Measurements from ENCODE around the gene GTF3C2.

Gene GTF3C2

DNA sequence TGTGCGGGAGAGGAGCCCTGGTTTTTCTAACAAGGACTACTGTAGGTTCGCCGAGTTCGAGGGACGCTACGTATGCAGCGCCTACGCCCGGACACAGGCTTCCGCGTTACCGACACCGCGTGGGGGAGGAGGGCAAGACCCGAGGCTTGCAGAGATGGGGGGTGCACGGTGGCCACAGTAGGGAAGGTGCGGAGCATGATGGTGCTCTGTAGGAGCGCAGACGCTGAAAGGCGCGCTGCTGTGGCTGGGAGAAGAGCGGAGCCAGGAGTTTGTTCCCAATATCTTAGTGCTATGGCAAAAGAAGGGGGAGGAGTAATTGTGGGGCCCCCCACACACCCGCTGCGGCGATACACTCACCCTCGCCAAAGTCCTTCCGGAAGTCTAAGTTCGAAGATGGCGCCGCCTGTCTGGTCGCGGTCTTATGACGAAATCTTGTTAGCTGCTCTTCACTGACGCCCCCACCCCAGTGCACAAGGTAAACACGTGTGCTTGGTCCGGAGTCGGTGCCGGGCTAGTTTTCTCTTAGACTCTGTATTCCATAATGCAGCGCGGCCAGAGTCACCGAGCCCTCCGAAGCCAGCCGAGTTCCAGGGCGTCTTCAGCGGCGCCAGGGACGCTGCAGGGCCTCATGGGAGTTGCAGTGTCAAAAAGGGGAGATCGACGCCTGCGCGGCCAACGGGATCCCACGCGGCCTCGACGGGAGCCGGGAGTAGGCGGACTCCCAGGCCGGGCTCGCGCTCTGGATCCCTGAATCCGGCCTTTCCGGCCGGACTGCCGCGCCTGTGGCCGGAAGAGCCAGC lies at the start of gene GTF3C2 (continued):
- TF ChIP-seq, protein P1, sequence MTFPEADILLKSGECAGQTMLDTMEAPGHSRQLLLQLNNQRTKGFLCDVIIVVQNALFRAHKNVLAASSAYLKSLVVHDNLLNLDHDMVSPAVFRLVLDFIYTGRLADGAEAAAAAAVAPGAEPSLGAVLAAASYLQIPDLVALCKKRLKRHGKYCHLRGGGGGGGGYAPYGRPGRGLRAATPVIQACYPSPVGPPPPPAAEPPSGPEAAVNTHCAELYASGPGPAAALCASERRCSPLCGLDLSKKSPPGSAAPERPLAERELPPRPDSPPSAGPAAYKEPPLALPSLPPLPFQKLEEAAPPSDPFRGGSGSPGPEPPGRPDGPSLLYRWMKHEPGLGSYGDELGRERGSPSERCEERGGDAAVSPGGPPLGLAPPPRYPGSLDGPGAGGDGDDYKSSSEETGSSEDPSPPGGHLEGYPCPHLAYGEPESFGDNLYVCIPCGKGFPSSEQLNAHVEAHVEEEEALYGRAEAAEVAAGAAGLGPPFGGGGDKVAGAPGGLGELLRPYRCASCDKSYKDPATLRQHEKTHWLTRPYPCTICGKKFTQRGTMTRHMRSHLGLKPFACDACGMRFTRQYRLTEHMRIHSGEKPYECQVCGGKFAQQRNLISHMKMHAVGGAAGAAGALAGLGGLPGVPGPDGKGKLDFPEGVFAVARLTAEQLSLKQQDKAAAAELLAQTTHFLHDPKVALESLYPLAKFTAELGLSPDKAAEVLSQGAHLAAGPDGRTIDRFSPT (tag by site-specific recombination; IDR thresholded peaks at IDR 0.05) = 0 out of 2 replicates have a peak, but pooled peaks have one; percentile 31
- TF ChIP-seq ZNF776 (tag by site-specific recombination; IDR thresholded peaks at IDR 0.05; ENCODE audit: borderline replicate concordance) = no peak
- no peak for TF ChIP-seq GLI4 (tag by site-specific recombination; IDR thresholded peaks at IDR 0.05)
- no peak for TF ChIP-seq ZNF670 (tag by site-specific recombination; IDR thresholded peaks at IDR 0.05; ENCODE audit: low read depth)
- no peak for TF ChIP-seq ZBTB1 (tag by site-specific recombination; IDR thresholded peaks at IDR 0.05)
- TF ChIP-seq, protein P2, sequence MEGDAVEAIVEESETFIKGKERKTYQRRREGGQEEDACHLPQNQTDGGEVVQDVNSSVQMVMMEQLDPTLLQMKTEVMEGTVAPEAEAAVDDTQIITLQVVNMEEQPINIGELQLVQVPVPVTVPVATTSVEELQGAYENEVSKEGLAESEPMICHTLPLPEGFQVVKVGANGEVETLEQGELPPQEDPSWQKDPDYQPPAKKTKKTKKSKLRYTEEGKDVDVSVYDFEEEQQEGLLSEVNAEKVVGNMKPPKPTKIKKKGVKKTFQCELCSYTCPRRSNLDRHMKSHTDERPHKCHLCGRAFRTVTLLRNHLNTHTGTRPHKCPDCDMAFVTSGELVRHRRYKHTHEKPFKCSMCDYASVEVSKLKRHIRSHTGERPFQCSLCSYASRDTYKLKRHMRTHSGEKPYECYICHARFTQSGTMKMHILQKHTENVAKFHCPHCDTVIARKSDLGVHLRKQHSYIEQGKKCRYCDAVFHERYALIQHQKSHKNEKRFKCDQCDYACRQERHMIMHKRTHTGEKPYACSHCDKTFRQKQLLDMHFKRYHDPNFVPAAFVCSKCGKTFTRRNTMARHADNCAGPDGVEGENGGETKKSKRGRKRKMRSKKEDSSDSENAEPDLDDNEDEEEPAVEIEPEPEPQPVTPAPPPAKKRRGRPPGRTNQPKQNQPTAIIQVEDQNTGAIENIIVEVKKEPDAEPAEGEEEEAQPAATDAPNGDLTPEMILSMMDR (tag by site-specific recombination; IDR thresholded peaks at IDR 0.05) = peak; percentile 68
- no peak for TF ChIP-seq ZNF175 (tag by site-specific recombination; IDR thresholded peaks at IDR 0.05)
- TF ChIP-seq, protein P3, sequence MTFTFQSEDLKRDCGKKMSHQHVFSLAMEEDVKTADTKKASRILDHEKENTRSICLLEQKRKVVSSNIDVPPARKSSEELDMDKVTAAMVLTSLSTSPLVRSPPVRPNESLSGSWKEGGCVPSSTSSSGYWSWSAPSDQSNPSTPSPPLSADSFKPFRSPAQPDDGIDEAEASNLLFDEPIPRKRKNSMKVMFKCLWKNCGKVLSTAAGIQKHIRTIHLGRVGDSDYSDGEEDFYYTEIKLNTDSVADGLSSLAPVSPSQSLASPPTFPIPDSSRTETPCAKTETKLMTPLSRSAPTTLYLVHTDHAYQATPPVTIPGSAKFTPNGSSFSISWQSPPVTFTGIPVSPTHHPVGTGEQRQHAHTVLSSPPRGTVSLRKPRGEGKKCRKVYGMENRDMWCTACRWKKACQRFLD (tag by site-specific recombination; IDR thresholded peaks at IDR 0.05) = no peak
- TF ChIP-seq ZNF341 (tag by site-specific recombination; IDR thresholded peaks at IDR 0.05; ENCODE audit: low read depth) = peak; percentile 83; the same call in 1 of the 2 replicates
- TF ChIP-seq, protein P4, sequence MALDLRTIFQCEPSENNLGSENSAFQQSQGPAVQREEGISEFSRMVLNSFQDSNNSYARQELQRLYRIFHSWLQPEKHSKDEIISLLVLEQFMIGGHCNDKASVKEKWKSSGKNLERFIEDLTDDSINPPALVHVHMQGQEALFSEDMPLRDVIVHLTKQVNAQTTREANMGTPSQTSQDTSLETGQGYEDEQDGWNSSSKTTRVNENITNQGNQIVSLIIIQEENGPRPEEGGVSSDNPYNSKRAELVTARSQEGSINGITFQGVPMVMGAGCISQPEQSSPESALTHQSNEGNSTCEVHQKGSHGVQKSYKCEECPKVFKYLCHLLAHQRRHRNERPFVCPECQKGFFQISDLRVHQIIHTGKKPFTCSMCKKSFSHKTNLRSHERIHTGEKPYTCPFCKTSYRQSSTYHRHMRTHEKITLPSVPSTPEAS (tag by site-specific recombination; IDR thresholded peaks at IDR 0.05) = no peak
- peak; percentile 79; the same call in 1 of the 2 replicates for TF ChIP-seq ZXDB (tag by site-specific recombination; IDR thresholded peaks at IDR 0.05)
- no peak for TF ChIP-seq ZSCAN16 (tag by site-specific recombination; IDR thresholded peaks at IDR 0.05)
- TF ChIP-seq, protein P5, sequence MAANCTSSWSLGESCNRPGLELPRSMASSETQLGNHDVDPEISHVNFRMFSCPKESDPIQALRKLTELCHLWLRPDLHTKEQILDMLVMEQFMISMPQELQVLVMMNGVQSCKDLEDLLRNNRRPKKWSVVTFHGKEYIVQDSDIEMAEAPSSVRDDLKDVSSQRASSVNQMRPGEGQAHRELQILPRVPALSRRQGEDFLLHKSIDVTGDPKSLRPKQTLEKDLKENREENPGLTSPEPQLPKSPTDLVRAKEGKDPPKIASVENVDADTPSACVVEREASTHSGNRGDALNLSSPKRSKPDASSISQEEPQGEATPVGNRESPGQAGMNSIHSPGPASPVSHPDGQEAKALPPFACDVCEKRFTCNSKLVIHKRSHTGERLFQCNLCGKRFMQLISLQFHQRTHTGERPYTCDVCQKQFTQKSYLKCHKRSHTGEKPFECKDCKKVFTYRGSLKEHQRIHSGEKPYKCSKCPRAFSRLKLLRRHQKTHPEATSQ (tag by site-specific recombination; IDR thresholded peaks at IDR 0.05) = no peak
- TF ChIP-seq ZNF626 (tag by site-specific recombination; IDR thresholded peaks at IDR 0.05) = no peak
- TF ChIP-seq ZNF223 (tag by site-specific recombination; IDR thresholded peaks at IDR 0.05) = no peak
- no peak for TF ChIP-seq ZFP3 (tag by site-specific recombination; IDR thresholded peaks at IDR 0.05; ENCODE audit: low read depth)
- TF ChIP-seq SP3 (tag by site-specific recombination; IDR thresholded peaks at IDR 0.05) = peak; percentile 69
- TF ChIP-seq, protein P6, sequence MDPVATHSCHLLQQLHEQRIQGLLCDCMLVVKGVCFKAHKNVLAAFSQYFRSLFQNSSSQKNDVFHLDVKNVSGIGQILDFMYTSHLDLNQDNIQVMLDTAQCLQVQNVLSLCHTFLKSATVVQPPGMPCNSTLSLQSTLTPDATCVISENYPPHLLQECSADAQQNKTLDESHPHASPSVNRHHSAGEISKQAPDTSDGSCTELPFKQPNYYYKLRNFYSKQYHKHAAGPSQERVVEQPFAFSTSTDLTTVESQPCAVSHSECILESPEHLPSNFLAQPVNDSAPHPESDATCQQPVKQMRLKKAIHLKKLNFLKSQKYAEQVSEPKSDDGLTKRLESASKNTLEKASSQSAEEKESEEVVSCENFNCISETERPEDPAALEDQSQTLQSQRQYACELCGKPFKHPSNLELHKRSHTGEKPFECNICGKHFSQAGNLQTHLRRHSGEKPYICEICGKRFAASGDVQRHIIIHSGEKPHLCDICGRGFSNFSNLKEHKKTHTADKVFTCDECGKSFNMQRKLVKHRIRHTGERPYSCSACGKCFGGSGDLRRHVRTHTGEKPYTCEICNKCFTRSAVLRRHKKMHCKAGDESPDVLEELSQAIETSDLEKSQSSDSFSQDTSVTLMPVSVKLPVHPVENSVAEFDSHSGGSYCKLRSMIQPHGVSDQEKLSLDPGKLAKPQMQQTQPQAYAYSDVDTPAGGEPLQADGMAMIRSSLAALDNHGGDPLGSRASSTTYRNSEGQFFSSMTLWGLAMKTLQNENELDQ (tag by site-specific recombination; IDR thresholded peaks at IDR 0.05; ENCODE audit: low read depth) = no peak
- no peak for TF ChIP-seq OVOL3 (tag by site-specific recombination; IDR thresholded peaks at IDR 0.05)
- TF ChIP-seq SALL2 (tag by site-specific recombination; IDR thresholded peaks at IDR 0.05; ENCODE audit: borderline replicate concordance) = no peak
- TF ChIP-seq ZNF521 (tag by site-specific recombination; IDR thresholded peaks at IDR 0.05) = no peak
- no peak for TF ChIP-seq ZNF785 (tag by site-specific recombination; IDR thresholded peaks at IDR 0.05)
- TF ChIP-seq, protein P7, sequence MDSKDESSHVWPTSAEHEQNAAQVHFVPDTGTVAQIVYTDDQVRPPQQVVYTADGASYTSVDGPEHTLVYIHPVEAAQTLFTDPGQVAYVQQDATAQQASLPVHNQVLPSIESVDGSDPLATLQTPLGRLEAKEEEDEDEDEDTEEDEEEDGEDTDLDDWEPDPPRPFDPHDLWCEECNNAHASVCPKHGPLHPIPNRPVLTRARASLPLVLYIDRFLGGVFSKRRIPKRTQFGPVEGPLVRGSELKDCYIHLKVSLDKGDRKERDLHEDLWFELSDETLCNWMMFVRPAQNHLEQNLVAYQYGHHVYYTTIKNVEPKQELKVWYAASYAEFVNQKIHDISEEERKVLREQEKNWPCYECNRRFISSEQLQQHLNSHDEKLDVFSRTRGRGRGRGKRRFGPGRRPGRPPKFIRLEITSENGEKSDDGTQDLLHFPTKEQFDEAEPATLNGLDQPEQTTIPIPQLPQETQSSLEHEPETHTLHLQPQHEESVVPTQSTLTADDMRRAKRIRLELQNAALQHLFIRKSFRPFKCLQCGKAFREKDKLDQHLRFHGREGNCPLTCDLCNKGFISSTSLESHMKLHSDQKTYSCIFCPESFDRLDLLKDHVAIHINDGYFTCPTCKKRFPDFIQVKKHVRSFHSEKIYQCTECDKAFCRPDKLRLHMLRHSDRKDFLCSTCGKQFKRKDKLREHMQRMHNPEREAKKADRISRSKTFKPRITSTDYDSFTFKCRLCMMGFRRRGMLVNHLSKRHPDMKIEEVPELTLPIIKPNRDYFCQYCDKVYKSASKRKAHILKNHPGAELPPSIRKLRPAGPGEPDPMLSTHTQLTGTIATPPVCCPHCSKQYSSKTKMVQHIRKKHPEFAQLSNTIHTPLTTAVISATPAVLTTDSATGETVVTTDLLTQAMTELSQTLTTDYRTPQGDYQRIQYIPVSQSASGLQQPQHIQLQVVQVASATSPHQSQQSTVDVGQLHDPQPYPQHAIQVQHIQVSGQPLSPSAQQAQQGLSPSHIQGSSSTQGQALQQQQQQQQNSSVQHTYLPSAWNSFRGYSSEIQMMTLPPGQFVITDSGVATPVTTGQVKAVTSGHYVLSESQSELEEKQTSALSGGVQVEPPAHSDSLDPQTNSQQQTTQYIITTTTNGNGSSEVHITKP (tag by site-specific recombination; IDR thresholded peaks at IDR 0.05) = peak; percentile 100
- no peak for TF ChIP-seq ZNF433 (tag by site-specific recombination; IDR thresholded peaks at IDR 0.05; ENCODE audit: low read depth)
